ENCODE data around the gene RGCC.

GRCh38 chr13:41490371-41491015, 33.1 kb downstream of the RGCC start:
- TF ChIP-seq, protein P1, sequence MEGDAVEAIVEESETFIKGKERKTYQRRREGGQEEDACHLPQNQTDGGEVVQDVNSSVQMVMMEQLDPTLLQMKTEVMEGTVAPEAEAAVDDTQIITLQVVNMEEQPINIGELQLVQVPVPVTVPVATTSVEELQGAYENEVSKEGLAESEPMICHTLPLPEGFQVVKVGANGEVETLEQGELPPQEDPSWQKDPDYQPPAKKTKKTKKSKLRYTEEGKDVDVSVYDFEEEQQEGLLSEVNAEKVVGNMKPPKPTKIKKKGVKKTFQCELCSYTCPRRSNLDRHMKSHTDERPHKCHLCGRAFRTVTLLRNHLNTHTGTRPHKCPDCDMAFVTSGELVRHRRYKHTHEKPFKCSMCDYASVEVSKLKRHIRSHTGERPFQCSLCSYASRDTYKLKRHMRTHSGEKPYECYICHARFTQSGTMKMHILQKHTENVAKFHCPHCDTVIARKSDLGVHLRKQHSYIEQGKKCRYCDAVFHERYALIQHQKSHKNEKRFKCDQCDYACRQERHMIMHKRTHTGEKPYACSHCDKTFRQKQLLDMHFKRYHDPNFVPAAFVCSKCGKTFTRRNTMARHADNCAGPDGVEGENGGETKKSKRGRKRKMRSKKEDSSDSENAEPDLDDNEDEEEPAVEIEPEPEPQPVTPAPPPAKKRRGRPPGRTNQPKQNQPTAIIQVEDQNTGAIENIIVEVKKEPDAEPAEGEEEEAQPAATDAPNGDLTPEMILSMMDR (conservative IDR thresholded peaks at IDR 0.05), result no peak
- no peak for TF ChIP-seq EZH2 (IDR thresholded peaks at IDR 0.05; ENCODE audit: low read depth)
